ENCODE measurements around the gene HUS1B.
"Not testable (repeated sequence)": the region's sequence is repeated elsewhere in the genome, so short reads cannot be mapped to it uniquely, and the experiment has no call there.

The HUS1B gene

GRCh38 chr6:656460-657252 is at the start of gene HUS1B:
HUS1B (minus strand) TSS chr6:657100; CDS start chr6:656944, 156 bp downstream.
- H3K27ac Mint-ChIP-seq, result no peak within 1 kb of the TSS
- H3K36me3 Mint-ChIP-seq, result peaks cover 34% of the 10 kb centered on the region
- H3K9me3 Mint-ChIP-seq, result peaks cover 3% of the 10 kb centered on the region
- peaks cover 40% of the 10 kb centered on the region for H3K4me1 Mint-ChIP-seq
- no peaks in the 10 kb centered on the region for H3K27me3 Mint-ChIP-seq
- no peak within 1 kb of the TSS for H3K4me3 Mint-ChIP-seq
- no peak for ATAC-seq

- H3K27ac Mint-ChIP-seq, result no peak overlapping the region
- no peaks in the 10 kb centered on the region for H3K9me3 Mint-ChIP-seq
- no peaks in the 10 kb centered on the region for H3K36me3 Mint-ChIP-seq
- H3K4me3 Mint-ChIP-seq, result no peak overlapping the region
- H3K27me3 Mint-ChIP-seq, result no peaks in the 10 kb centered on the region
- ATAC-seq, result no peak
- H3K4me1 Mint-ChIP-seq, result peaks cover 13% of the 10 kb centered on the region
Observed at GRCh38 chr6:706146-706545, 49.2 kb upstream of the HUS1B start.

GRCh38 chr6:705047-705446 is 48.1 kb upstream of the HUS1B start:
- ATAC-seq, result no peak
- Mint-ChIP-seq H3K4me1 (peaks cover 4% of the 10 kb centered on the region), H3K27me3 (no peaks in the 10 kb centered on the region), H3K27ac (no peak overlapping the region), H3K9me3 (no peaks in the 10 kb centered on the region), H3K4me3 (no peak overlapping the region), H3K36me3 (no peaks in the 10 kb centered on the region)

- no peaks in the 10 kb centered on the region for H3K9me3 Mint-ChIP-seq
- no peak for ATAC-seq
- no peaks in the 10 kb centered on the region for H3K4me1 Mint-ChIP-seq
- H3K27me3 Mint-ChIP-seq, result no peaks in the 10 kb centered on the region
- H3K4me3 Mint-ChIP-seq, result no peak overlapping the region
- H3K36me3 Mint-ChIP-seq, result no peaks in the 10 kb centered on the region
- no peak overlapping the region for H3K27ac Mint-ChIP-seq
Observed at GRCh38 chr6:704046-704445, 47.1 kb upstream of the HUS1B start.

GRCh38 chr6:703552-703951 is 46.7 kb upstream of the HUS1B start:
- Mint-ChIP-seq H3K4me3 (no peak overlapping the region), H3K9me3 (no peaks in the 10 kb centered on the region), H3K27ac (no peak overlapping the region), H3K4me1 (no peaks in the 10 kb centered on the region), H3K36me3 (no peaks in the 10 kb centered on the region), H3K27me3 (no peaks in the 10 kb centered on the region)
- no peak for ATAC-seq

GRCh38 chr6:701700-702479 is 45.0 kb upstream of the HUS1B start:
- Mint-ChIP-seq H3K36me3 (no peaks in the 10 kb centered on the region), H3K27me3 (no peaks in the 10 kb centered on the region), H3K27ac (no peak overlapping the region), H3K9me3 (no peaks in the 10 kb centered on the region), H3K4me1 (no peaks in the 10 kb centered on the region), H3K4me3 (no peak overlapping the region)
- ATAC-seq, result no peak

GRCh38 chr6:701215-701614 is 44.3 kb upstream of the HUS1B start:
- ATAC-seq, result no peak
- Mint-ChIP-seq H3K27me3 (no peaks in the 10 kb centered on the region), H3K4me3 (no peak overlapping the region), H3K4me1 (no peaks in the 10 kb centered on the region), H3K36me3 (no peaks in the 10 kb centered on the region), H3K27ac (no peak overlapping the region), H3K9me3 (no peaks in the 10 kb centered on the region)

- Mint-ChIP-seq H3K4me1 (no peaks in the 10 kb centered on the region), H3K4me3 (no peak overlapping the region), H3K27me3 (no peaks in the 10 kb centered on the region), H3K36me3 (no peaks in the 10 kb centered on the region), H3K27ac (no peak overlapping the region), H3K9me3 (no peaks in the 10 kb centered on the region)
- no peak for ATAC-seq
Observed at GRCh38 chr6:700490-700889, 43.6 kb upstream of the HUS1B start.

GRCh38 chr6:699319-699718 is 42.4 kb upstream of the HUS1B start:
- Mint-ChIP-seq H3K27me3 (no peaks in the 10 kb centered on the region), H3K4me3 (no peak overlapping the region), H3K4me1 (no peaks in the 10 kb centered on the region), H3K9me3 (no peaks in the 10 kb centered on the region), H3K36me3 (no peaks in the 10 kb centered on the region), H3K27ac (no peak overlapping the region)
- no peak for ATAC-seq

GRCh38 chr6:694431-695126 is 37.7 kb upstream of the HUS1B start:
- H3K36me3 Mint-ChIP-seq, H3K27me3 Mint-ChIP-seq, ATAC-seq, H3K4me3 Mint-ChIP-seq, H3K9me3 Mint-ChIP-seq, H3K27ac Mint-ChIP-seq: not testable (repeated sequence)
- peaks cover 39% of the 10 kb centered on the region for H3K4me1 Mint-ChIP-seq

- no peak for ATAC-seq
- H3K4me3 Mint-ChIP-seq, result peak overlapping the region; percentile 91
- H3K27me3 Mint-ChIP-seq, result no peaks in the 10 kb centered on the region
Observed at GRCh38 chr6:693723-694009, 36.8 kb upstream of the HUS1B start.

GRCh38 chr6:692858-693722 is 36.2 kb upstream of the HUS1B start, which contains the start of gene EXOC2:
EXOC2 (minus strand) TSS chr6:693139; CDS start chr6:637818, 55,321 bp downstream.
- H3K36me3 Mint-ChIP-seq, result no peaks in the 10 kb centered on the region
- ATAC-seq, result peak; percentile 92
- peaks cover 45% of the 10 kb centered on the region for H3K4me1 Mint-ChIP-seq

More at GRCh38 chr6:693723-694009, 36.8 kb upstream of the HUS1B start:
- H3K4me1 Mint-ChIP-seq, result peaks cover 45% of the 10 kb centered on the region
- H3K27ac Mint-ChIP-seq, result peak overlapping the region; percentile 85
- no peaks in the 10 kb centered on the region for H3K9me3 Mint-ChIP-seq
- H3K36me3 Mint-ChIP-seq, result no peaks in the 10 kb centered on the region

GRCh38 chr6:692356-692851 is 35.5 kb upstream of the HUS1B start:
- Mint-ChIP-seq H3K27ac (peak overlapping the region; percentile 85), H3K4me1 (peaks cover 45% of the 10 kb centered on the region)
- ATAC-seq, result peak; percentile 94

More at GRCh38 chr6:692858-693722, 36.2 kb upstream of the HUS1B start, which contains the start of gene EXOC2:
- Mint-ChIP-seq H3K9me3 (no peaks in the 10 kb centered on the region), H3K27ac (peak within 1 kb of the TSS; percentile 85), H3K4me3 (peak within 1 kb of the TSS; percentile 91), H3K27me3 (no peaks in the 10 kb centered on the region)

GRCh38 chr6:689223-689622 is 32.3 kb upstream of the HUS1B start:
- Mint-ChIP-seq H3K9me3 (no peaks in the 10 kb centered on the region), H3K27ac (no peak overlapping the region), H3K4me3 (no peak overlapping the region), H3K4me1 (peaks cover 59% of the 10 kb centered on the region), H3K36me3 (no peaks in the 10 kb centered on the region), H3K27me3 (no peaks in the 10 kb centered on the region)
- ATAC-seq, result no peak

More at GRCh38 chr6:692356-692851, 35.5 kb upstream of the HUS1B start:
- Mint-ChIP-seq H3K36me3 (no peaks in the 10 kb centered on the region), H3K4me3 (peak overlapping the region; percentile 91), H3K27me3 (no peaks in the 10 kb centered on the region), H3K9me3 (no peaks in the 10 kb centered on the region)
